ENCODE results near the gene WBP1L.

The WBP1L gene

DNA sequence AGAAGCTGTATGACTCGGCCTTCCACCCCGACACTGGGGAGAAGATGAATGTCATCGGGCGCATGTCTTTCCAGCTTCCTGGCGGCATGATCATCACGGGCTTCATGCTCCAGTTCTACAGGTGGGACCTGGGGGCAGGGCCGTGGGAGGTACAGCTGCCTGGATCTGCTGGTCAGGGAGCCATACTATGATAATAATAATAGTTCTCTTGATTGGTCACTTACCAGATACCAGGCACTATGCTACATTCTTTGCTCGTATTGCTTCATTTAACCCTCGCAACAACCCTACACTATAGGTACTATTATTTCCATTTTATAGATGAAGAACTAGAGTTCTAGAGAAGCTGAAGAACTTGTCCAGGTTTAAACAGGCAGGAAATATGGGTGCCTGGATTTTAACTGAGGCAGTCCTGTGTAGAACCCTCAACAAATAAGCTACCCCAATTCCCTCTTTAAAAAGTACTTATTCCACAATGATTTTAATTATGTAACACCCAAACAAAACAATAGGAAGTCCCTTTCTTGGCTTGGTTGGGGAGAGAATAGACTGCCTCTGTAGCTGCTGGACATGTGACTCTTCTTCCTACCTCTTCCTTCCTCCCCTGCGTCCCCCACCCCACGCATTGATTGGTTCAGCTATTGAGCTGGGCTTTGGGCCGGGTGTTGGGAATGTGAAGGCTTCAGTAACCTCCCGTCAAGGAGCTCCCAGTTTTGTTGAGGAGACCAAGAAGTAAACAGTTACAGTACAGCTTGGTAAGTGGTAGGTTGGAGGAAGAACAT, 16.5 kb upstream of the WBP1L start:
- Histone ChIP-seq H3K27me3 (ENCODE audit: control insufficient read depth in 3 of 3, insufficient read depth in 3 of 3, low read depth in 1 of 3, low read length in 3 of 3) (no peaks in the 10 kb centered on the region), H2BK12ac (ENCODE audit: low read length) (no peak overlapping the region), H3K79me1 (ENCODE audit: low read depth, low read length) (peaks cover 2% of the 10 kb centered on the region), H2BK120ac (ENCODE audit: low read depth, low read length) (no peak overlapping the region), H3K4me3 (ENCODE audit: low read length in 2 of 2) (no peak overlapping the region), H4K8ac (ENCODE audit: low read depth, low read length) (no peak overlapping the region), H4K91ac (ENCODE audit: low read depth, low read length, poor library complexity) (no peak overlapping the region), H3K4me2 (ENCODE audit: insufficient read depth, low read length, poor library complexity, severe bottlenecking) (no peak overlapping the region), H3K18ac (ENCODE audit: low read length) (no peak overlapping the region), H3K4me1 (ENCODE audit: control insufficient read depth in 2 of 2, insufficient read depth in 1 of 2, low read depth in 1 of 2, low read length in 2 of 2) (no peaks in the 10 kb centered on the region), H3K36me3 (replicated peaks in 1 of 2; ENCODE audit: control insufficient read depth in 2 of 2, insufficient read depth in 2 of 2, low read length in 2 of 2) (peaks cover 34 to 78% of the 10 kb centered on the region in 2 donors), H2AFZ (ENCODE audit: low read length) (no peak overlapping the region), H3K14ac (ENCODE audit: low read length) (no peak overlapping the region), H3K9me3 (replicated peaks in 1 of 2; ENCODE audit: control insufficient read depth in 2 of 2, insufficient read depth in 1 of 2, low read depth in 1 of 2, low read length in 2 of 2) (peaks cover 0 to 5% of the 10 kb centered on the region in 2 donors), H3K4ac (ENCODE audit: low read length) (no peak overlapping the region), H2AK5ac (ENCODE audit: low read depth, low read length) (no peak overlapping the region), H3K23ac (ENCODE audit: low read depth, low read length, poor library complexity) (no peak overlapping the region), H3K27ac (replicated peaks; ENCODE audit: low read length) (no peak overlapping the region), H3K9ac (ENCODE audit: low read depth, low read length, poor library complexity) (peak overlapping the region; percentile 50), H2BK15ac (ENCODE audit: low read length) (no peak overlapping the region), H2BK5ac (ENCODE audit: low read length) (no peak overlapping the region)
- no peak for DNase-seq (ENCODE audit: low spot score)
- no CpG with 5 or more reads among the region's 13 CpGs for WGBS, 2 donors (ENCODE audit: extremely low coverage in 2 of 2, insufficient read length in 2 of 2, insufficient replicate concordance in 1 of 2)

DNA sequence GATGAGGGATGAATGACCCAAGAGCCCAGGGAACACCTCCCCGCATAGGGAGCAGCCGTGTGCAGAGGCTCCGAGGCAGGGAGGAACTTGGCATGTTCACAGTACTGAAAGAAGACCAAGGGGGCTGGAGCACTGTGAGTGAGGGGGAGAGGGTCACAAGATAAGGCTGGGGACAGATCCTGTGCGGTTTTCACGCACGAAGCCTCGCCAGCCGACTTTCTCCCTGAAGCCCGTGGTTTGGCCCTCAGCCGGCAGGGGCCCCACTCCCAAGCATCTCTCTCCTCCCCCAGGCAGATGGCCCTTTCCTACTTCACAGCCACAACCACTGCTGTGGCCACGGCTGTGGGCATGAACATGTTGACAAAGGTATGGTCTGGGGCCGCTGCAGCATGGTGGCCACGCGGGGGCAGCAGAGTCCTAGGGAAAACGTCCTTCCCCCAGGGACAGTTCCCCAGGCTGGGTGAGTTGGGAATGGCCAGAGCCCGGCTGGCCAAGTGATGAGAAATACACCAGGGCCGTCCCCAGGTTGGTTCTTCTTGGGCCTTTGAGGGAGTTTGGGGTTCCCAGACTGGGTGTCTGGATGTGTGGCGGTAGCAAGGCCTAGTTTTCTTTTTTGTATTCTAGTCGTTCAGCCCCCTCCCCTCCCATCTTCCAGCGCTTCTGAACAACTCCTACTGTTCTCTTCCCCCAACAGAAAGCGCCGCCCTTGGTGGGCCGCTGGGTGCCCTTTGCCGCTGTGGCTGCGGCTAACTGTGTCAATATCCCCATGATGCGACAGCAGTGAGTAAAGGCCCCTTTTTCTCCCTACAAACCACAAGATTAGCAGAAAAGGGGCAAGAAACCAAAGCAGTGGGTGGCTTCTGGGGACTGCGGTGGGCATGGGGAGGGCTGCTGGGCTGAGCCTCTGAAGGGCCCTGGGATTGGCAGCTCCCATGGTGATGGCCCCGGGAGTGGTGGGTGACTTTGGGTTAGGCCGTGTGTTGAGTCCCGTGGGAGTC, 14.4 kb upstream of the WBP1L start:
- no peak overlapping the region for H3K23ac ChIP-seq (ENCODE audit: low read depth, low read length, poor library complexity)
- no peak overlapping the region for H3K14ac ChIP-seq (ENCODE audit: low read length)
- H3K36me3 ChIP-seq (replicated peaks in 1 of 2; ENCODE audit: control insufficient read depth in 2 of 2, insufficient read depth in 2 of 2, low read length in 2 of 2), result peaks cover 46 to 88% of the 10 kb centered on the region in 2 donors
- H3K18ac ChIP-seq (ENCODE audit: low read length), result no peak overlapping the region
- peak overlapping the region; percentile 5 for H2BK15ac ChIP-seq (ENCODE audit: low read length)
- no peaks in the 10 kb centered on the region for H3K9me3 ChIP-seq (replicated peaks in 1 of 2; ENCODE audit: control insufficient read depth in 2 of 2, insufficient read depth in 1 of 2, low read depth in 1 of 2, low read length in 2 of 2)
- H3K4ac ChIP-seq (ENCODE audit: low read length), result no peak overlapping the region
- no CpG with 5 or more reads among the region's 30 CpGs for WGBS, 2 donors (ENCODE audit: extremely low coverage in 2 of 2, insufficient read length in 2 of 2, insufficient replicate concordance in 1 of 2)
- no peaks in the 10 kb centered on the region for H3K27me3 ChIP-seq (ENCODE audit: control insufficient read depth in 3 of 3, insufficient read depth in 3 of 3, low read depth in 1 of 3, low read length in 3 of 3)
- H3K4me2 ChIP-seq (ENCODE audit: insufficient read depth, low read length, poor library complexity, severe bottlenecking), result no peak overlapping the region
- no peak overlapping the region for H4K91ac ChIP-seq (ENCODE audit: low read depth, low read length, poor library complexity)
- peak overlapping the region; percentile 65 for H3K9ac ChIP-seq (ENCODE audit: low read depth, low read length, poor library complexity)
- no peaks in the 10 kb centered on the region for H3K4me1 ChIP-seq (ENCODE audit: control insufficient read depth in 2 of 2, insufficient read depth in 1 of 2, low read depth in 1 of 2, low read length in 2 of 2)
- peaks cover 2% of the 10 kb centered on the region for H3K79me1 ChIP-seq (ENCODE audit: low read depth, low read length)
- no peak overlapping the region for H2BK12ac ChIP-seq (ENCODE audit: low read length)
- H3K4me3 ChIP-seq (ENCODE audit: low read length in 2 of 2), result no peak overlapping the region
- DNase-seq (ENCODE audit: low spot score), result peak; percentile 73
- no peak overlapping the region for H2AFZ ChIP-seq (ENCODE audit: low read length)
- no peak overlapping the region for H2BK5ac ChIP-seq (ENCODE audit: low read length)
- peak overlapping the region; percentile 15 for H3K27ac ChIP-seq (replicated peaks; ENCODE audit: low read length)
- no peak overlapping the region for H4K8ac ChIP-seq (ENCODE audit: low read depth, low read length)
- peak overlapping the region; percentile 76 for H2AK5ac ChIP-seq (ENCODE audit: low read depth, low read length)
- H2BK120ac ChIP-seq (ENCODE audit: low read depth, low read length), result no peak overlapping the region

- Histone ChIP-seq H3K36me3 (replicated peaks in 1 of 2; ENCODE audit: control insufficient read depth in 2 of 2, insufficient read depth in 2 of 2, low read length in 2 of 2) (peaks cover 52 to 88% of the 10 kb centered on the region in 2 donors), H3K4me2 (ENCODE audit: insufficient read depth, low read length, poor library complexity, severe bottlenecking) (no peak overlapping the region), H2BK15ac (ENCODE audit: low read length) (no peak overlapping the region), H3K9ac (ENCODE audit: low read depth, low read length, poor library complexity) (no peak overlapping the region), H3K9me3 (replicated peaks in 1 of 2; ENCODE audit: control insufficient read depth in 2 of 2, insufficient read depth in 1 of 2, low read depth in 1 of 2, low read length in 2 of 2) (no peaks in the 10 kb centered on the region), H2AK5ac (ENCODE audit: low read depth, low read length) (no peak overlapping the region), H2BK5ac (ENCODE audit: low read length) (peak overlapping the region; percentile 6), H3K4ac (ENCODE audit: low read length) (no peak overlapping the region), H2AFZ (ENCODE audit: low read length) (no peak overlapping the region), H3K27me3 (ENCODE audit: control insufficient read depth in 3 of 3, insufficient read depth in 3 of 3, low read depth in 1 of 3, low read length in 3 of 3) (no peaks in the 10 kb centered on the region), H4K91ac (ENCODE audit: low read depth, low read length, poor library complexity) (no peak overlapping the region), H4K8ac (ENCODE audit: low read depth, low read length) (no peak overlapping the region), H3K4me1 (ENCODE audit: control insufficient read depth in 2 of 2, insufficient read depth in 1 of 2, low read depth in 1 of 2, low read length in 2 of 2) (peaks cover 0 to 4% of the 10 kb centered on the region in 2 donors), H3K79me1 (ENCODE audit: low read depth, low read length) (peaks cover under 1% of the 10 kb centered on the region), H3K23ac (ENCODE audit: low read depth, low read length, poor library complexity) (no peak overlapping the region), H2BK12ac (ENCODE audit: low read length) (no peak overlapping the region), H3K14ac (ENCODE audit: low read length) (no peak overlapping the region), H3K4me3 (ENCODE audit: low read length in 2 of 2) (no peak overlapping the region), H3K18ac (ENCODE audit: low read length) (no peak overlapping the region), H2BK120ac (ENCODE audit: low read depth, low read length) (no peak overlapping the region), H3K27ac (replicated peaks; ENCODE audit: low read length) (no peak overlapping the region)
- WGBS, 2 donors (ENCODE audit: extremely low coverage in 2 of 2, insufficient read length in 2 of 2, insufficient replicate concordance in 1 of 2), result no CpG with 5 or more reads among the region's 5 CpGs
- DNase-seq (ENCODE audit: low spot score), result no peak
Observed at GRCh38 chr10:102731222-102731800, 12.4 kb upstream of the WBP1L start.

Measured in neuronal stem cell (in vitro differentiated cells).